RWPE2 (cell line): ENCODE results near the gene PRAME.

Experiments used
- ATAC-seq: fragments of 200-7000 bp; cut with Tn5 transposase; 3 replicates; pipeline ENCODE4 v1.9.1; 2021; ENCODE audit warnings: low read depth
- DNase-seq: peaks from one replicate; pipeline ENCODE4 v3.0.0-alpha.2; 2020; ENCODE audit warnings: low spot score
- H3K27ac ChIP-seq: fragments of 450-650 bp; 2 replicates; pipeline ENCODE4 v1.5.1; 2017; ENCODE audit warnings: mild to moderate bottlenecking; ENCODE audit not compliant: poor library complexity, severe bottlenecking
- H3K27me3 ChIP-seq: fragments of 250-450 bp; sonication (Bioruptor Pico); 2 replicates; pipeline ENCODE4 v1.5.1; 2021; ENCODE audit warnings: mild to moderate bottlenecking, moderate library complexity; ENCODE audit not compliant: insufficient read depth, poor library complexity, severe bottlenecking
- H3K36me3 ChIP-seq: fragments of 250-450 bp; sonication (Bioruptor Pico); 2 replicates; pipeline ENCODE4 v1.5.1; 2020; ENCODE audit warnings: low read depth, mild to moderate bottlenecking, moderate library complexity
- H3K4me1 ChIP-seq: fragments of 250-450 bp; sonication (Bioruptor Pico); 2 replicates; pipeline ENCODE4 v1.5.1; 2021; ENCODE audit warnings: mild to moderate bottlenecking, moderate library complexity; ENCODE audit not compliant: insufficient read depth, poor library complexity, severe bottlenecking
- H3K4me3 ChIP-seq: fragments of 250-450 bp; sonication (Bioruptor Pico); 2 replicates; pipeline ENCODE4 v1.5.1; 2021; ENCODE audit warnings: mild to moderate bottlenecking, moderate library complexity; ENCODE audit not compliant: severe bottlenecking
- H3K9me3 ChIP-seq: fragments of 250-450 bp; sonication (Bioruptor Pico); 2 replicates; pipeline ENCODE4 v1.5.1; 2021; ENCODE audit warnings: mild to moderate bottlenecking, moderate library complexity; ENCODE audit not compliant: severe bottlenecking
- TF ChIP-seq, protein P1 (sequence below): fragments of 450-650 bp; IDR thresholded peaks from one replicate; pipeline ENCODE4 v1.5.1; 2017; ENCODE audit warnings: mild to moderate bottlenecking, moderate library complexity; ENCODE audit not compliant: poor library complexity, severe bottlenecking

The PRAME gene

GRCh38 chr22:22536916-22537315 lies 22.1 kb downstream of the PRAME start:
- H3K4me1 ChIP-seq, result no peaks in the 10 kb centered on the region
- no peak overlapping the region for H3K27ac ChIP-seq
- no peaks in the 10 kb centered on the region for H3K27me3 ChIP-seq
- no peak for ATAC-seq
- no peak for DNase-seq
- H3K36me3 ChIP-seq, result no peaks in the 10 kb centered on the region
- H3K9me3 ChIP-seq, result no peaks in the 10 kb centered on the region
- no peak overlapping the region for H3K4me3 ChIP-seq
- TF ChIP-seq, protein P1, sequence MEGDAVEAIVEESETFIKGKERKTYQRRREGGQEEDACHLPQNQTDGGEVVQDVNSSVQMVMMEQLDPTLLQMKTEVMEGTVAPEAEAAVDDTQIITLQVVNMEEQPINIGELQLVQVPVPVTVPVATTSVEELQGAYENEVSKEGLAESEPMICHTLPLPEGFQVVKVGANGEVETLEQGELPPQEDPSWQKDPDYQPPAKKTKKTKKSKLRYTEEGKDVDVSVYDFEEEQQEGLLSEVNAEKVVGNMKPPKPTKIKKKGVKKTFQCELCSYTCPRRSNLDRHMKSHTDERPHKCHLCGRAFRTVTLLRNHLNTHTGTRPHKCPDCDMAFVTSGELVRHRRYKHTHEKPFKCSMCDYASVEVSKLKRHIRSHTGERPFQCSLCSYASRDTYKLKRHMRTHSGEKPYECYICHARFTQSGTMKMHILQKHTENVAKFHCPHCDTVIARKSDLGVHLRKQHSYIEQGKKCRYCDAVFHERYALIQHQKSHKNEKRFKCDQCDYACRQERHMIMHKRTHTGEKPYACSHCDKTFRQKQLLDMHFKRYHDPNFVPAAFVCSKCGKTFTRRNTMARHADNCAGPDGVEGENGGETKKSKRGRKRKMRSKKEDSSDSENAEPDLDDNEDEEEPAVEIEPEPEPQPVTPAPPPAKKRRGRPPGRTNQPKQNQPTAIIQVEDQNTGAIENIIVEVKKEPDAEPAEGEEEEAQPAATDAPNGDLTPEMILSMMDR, result no peak

DNA sequence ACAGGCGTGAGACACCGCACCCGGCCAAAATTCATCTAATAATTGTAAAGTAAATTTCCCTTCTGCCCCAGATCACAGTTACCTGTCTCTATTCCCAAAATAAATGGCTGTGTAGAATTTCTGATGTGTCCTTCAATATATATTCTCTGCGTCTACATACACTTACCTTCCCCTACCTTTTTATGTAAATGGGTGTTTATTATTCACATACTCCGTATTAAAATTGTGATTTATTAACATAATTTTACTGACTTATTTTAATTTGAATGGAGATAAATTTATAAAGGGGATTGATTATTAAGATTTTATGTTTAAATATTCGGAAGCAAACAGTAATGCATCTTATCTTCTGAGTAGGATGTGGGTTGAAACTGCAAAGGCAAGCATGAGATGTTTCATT lies 22.6 kb downstream of the PRAME start:
- H3K4me1 ChIP-seq, result no peaks in the 10 kb centered on the region
- H3K4me3 ChIP-seq, result no peak overlapping the region
- no peaks in the 10 kb centered on the region for H3K36me3 ChIP-seq
- no peaks in the 10 kb centered on the region for H3K27me3 ChIP-seq
- TF ChIP-seq, protein P1, result no peak
- no peak overlapping the region for H3K27ac ChIP-seq
- DNase-seq, result no peak
- no peaks in the 10 kb centered on the region for H3K9me3 ChIP-seq
- no peak for ATAC-seq

DNA sequence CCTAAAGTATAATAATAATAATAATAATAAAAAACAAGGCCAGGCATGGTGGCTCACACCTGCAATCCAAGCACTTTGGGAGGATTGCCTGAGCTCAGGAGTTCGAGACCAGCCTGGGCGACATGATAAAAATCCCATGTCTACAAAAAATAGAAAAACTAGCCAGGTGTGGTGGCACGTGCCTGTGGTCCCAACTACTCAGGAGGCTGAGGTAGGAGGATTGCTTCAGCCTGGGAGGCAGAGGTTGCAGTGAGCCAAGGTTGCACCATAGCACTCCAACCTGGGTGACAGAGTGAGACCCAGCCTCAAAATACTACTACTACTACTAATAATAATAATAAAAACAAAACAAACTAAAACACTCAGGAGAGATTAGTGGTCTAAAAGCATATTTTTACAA lies 23.4 kb downstream of the PRAME start:
- no peaks in the 10 kb centered on the region for H3K27me3 ChIP-seq
- no peak overlapping the region for H3K27ac ChIP-seq
- DNase-seq, result no peak
- no peaks in the 10 kb centered on the region for H3K36me3 ChIP-seq
- H3K9me3 ChIP-seq, result no peaks in the 10 kb centered on the region
- no peak for ATAC-seq
- H3K4me3 ChIP-seq, result no peak overlapping the region
- H3K4me1 ChIP-seq, result no peaks in the 10 kb centered on the region
- TF ChIP-seq, protein P1, result no peak

DNA sequence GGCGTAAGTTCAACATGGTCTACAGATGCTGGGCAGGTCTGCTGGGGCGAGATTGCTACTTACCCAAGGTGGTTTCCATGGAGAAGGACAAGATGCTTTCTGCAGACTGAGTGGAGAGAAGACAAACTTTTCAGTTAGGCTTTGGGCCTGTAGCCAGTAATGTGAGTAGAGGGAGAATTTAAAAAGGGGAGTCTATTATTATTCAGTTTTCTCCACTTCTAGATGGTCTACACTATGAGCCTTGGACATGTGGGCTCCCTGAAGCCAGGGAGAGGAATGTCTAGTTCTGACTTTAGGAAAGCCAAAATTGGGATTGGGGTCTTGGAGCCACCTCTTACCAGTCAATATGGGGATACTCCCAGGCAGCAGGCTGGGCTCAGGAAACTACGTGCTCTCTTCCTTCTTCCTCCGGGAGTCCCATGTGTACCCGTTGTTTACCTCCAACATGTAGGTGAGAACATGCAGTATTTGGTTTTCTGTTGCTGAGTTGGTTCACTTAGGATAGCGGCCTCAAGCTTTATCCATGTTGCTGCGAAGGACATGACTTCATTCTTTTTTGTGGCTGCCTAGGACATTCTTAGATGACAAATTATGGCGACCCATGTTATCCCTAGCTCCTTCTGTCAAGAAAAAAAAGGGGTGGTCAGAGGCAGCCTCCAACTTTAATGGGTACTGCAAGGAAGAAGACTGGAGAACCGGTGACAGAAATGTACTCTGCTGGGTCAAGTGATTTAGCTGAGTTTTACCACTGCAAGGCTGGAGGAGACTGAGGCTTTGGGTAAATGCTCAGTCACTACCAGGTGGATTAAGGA lies 24.3 kb downstream of the PRAME start:
- Histone ChIP-seq H3K27ac (no peak overlapping the region), H3K9me3 (no peaks in the 10 kb centered on the region), H3K4me1 (no peaks in the 10 kb centered on the region), H3K36me3 (no peaks in the 10 kb centered on the region), H3K27me3 (no peaks in the 10 kb centered on the region), H3K4me3 (no peak overlapping the region)
- TF ChIP-seq, protein P1, result no peak
- DNase-seq (no peak), ATAC-seq (no peak)

- TF ChIP-seq, protein P1, result no peak
- H3K9me3 ChIP-seq, result no peaks in the 10 kb centered on the region
Measured at GRCh38 chr22:22533863-22534262, 25.2 kb downstream of the PRAME start.

More at GRCh38 chr22:22533863-22534262, 25.2 kb downstream of the PRAME start:
- Histone ChIP-seq H3K27ac (no peak overlapping the region), H3K27me3 (no peaks in the 10 kb centered on the region), H3K36me3 (no peaks in the 10 kb centered on the region), H3K4me1 (no peaks in the 10 kb centered on the region), H3K4me3 (no peak overlapping the region)
- ATAC-seq (no peak), DNase-seq (no peak)
